PFSK-1 (cell line): ENCODE results near the gene JPH2.

ENCODE experiments used
- REST ChIP-seq, 2 experiments: IDR thresholded peaks; 2 replicates each; pipeline versions ENCODE4 v1.6.1 to v1.8.0; 2011 to 2012; ENCODE audit warnings: low read depth in 2 of 2, low read length in 2 of 2, control low read depth in 1 of 2, inconsistent platforms in 1 of 2, mild to moderate bottlenecking in 1 of 2, moderate library complexity in 1 of 2; ENCODE audit not compliant: insufficient read depth in 1 of 2
- TAF1 ChIP-seq: IDR thresholded peaks from 2 replicates; pipeline ENCODE4 v1.6.1; 2012; ENCODE audit warnings: low read length, control low read depth, borderline replicate concordance; ENCODE audit not compliant: insufficient read depth

DNA sequence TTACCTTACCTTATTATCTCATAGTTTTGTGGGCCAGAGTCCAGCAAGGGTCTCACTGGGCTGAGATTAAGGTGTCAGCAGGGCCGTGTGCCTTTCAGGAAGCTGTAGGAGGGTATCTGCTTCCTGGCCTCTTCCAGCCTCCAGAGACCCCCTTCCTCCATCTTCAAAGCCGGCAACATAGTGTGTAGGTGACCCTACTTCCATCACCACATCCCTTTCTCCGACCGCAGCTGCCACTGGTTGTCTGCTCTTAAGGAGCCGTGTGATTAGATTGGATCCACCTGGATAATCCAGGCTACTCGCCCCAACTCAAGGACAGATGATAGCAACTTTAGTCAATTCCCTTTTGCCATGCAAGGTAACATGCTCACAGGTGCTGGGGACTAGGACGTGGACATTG lies 91.2 kb downstream of the JPH2 start:
- TF ChIP-seq REST (IDR thresholded peaks at IDR 0.05; ENCODE audit: insufficient read depth in 1 of 2, low read depth in 2 of 2, low read length in 2 of 2): no peak
- TF ChIP-seq TAF1: no peak
